T-cell (primary cell): ENCODE measurements around the gene PRPS1. TPM values are rescaled to one million over a fixed set of nuclear protein-coding genes. Genes with fewer than 3 reads are reported as not detected.
A peak's percentile ranks its signal among the peaks of the same experiment; 100 is the strongest.
"Not testable (repeated sequence)": the region's sequence is repeated elsewhere in the genome, so short reads cannot be mapped to it uniquely, and the experiment has no call there.

Experiments
- ATAC-seq, 4 experiments: fragments of 200-7000 bp in 3 of 4; fragments of 150-1000 bp in 1 of 4; cut with Tn5 transposase; replicated peaks in 1 of 4; 1 replicate in 3 of 4; 2 replicates in 1 of 4; pipeline ENCODE4 v1.10.0; 2021; ENCODE audit warnings: moderate library complexity in 3 of 4, mild to moderate bottlenecking in 2 of 4, moderate number of reproducible peaks in 1 of 4
- CTCF ChIA-PET, 2 donors: fragments of 300-600 bp; sonication (Branson Sonifier 250); formaldehyde crosslinking; loops; one replicate each; lab custom pipeline; 2022; ENCODE audit warnings: antibody characterized with exemption in 2 of 2; lab: Charles Lee
- POLR2A ChIA-PET, 2 donors: fragments of 300-600 bp; sonication (Branson Sonifier 250); formaldehyde crosslinking; loops; one replicate each; lab custom pipeline; 2022; ENCODE audit warnings: antibody characterized with exemption in 2 of 2; lab: Charles Lee
- DNase-seq, 35 experiments: peaks; one replicate each; pipeline versions ENCODE4 v3.0.0 to v3.0.0-alpha.2; 2013 to 2023
- H3K27ac ChIP-seq: one replicate; pipeline ENCODE4 v1.5.1; 2013; ENCODE audit warnings: low read length
- H3K27me3 ChIP-seq, 2 experiments: replicated peaks in 1 of 2; 1 replicate in 1 of 2; 2 replicates in 1 of 2; pipeline versions ENCODE4 v1.6.1 to v1.7.0; 2013; ENCODE audit warnings: low read length in 1 of 2, mixed read lengths in 1 of 2; ENCODE audit not compliant: control insufficient read depth in 2 of 2, insufficient read depth in 2 of 2; ENCODE audit errors: extremely low read depth in 1 of 2
- H3K36me3 ChIP-seq, 2 donors: 1 replicate in 1 of 2; 2 replicates in 1 of 2; pipeline versions ENCODE4 v1.6.1 to v1.7.0; 2013; ENCODE audit warnings: low read length in 1 of 2; ENCODE audit not compliant: control insufficient read depth in 2 of 2, insufficient read depth in 1 of 2; ENCODE audit errors: extremely low read depth in 1 of 2
- H3K4me1 ChIP-seq, 2 experiments: 1 replicate in 1 of 2; 2 replicates in 1 of 2; pipeline versions ENCODE4 v1.6.1 to v1.7.0; 2013; ENCODE audit warnings: low read length in 2 of 2, mixed read lengths in 1 of 2; ENCODE audit not compliant: insufficient read depth in 2 of 2, control insufficient read depth in 1 of 2; ENCODE audit errors: extremely low read depth in 1 of 2
- H3K4me3 ChIP-seq, 2 donors: 1 replicate in 1 of 2; 2 replicates in 1 of 2; pipeline versions ENCODE4 v1.5.1 to v1.7.0; 2013; ENCODE audit warnings: mild to moderate bottlenecking in 2 of 2, low read length in 1 of 2, moderate library complexity in 1 of 2; ENCODE audit not compliant: control insufficient read depth in 1 of 2; ENCODE audit errors: extremely low read depth in 1 of 2
- H3K9me3 ChIP-seq: 2 replicates; pipeline ENCODE4 v1.7.0; 2013
- H3K27ac Mint-ChIP-seq, 2 donors: one replicate each; pipeline ENCODE4 v1.8.0; 2020 to 2021; ENCODE audit warnings: mild to moderate bottlenecking in 2 of 2, mixed read lengths in 2 of 2
- H3K27me3 Mint-ChIP-seq, 2 donors: one replicate each; pipeline ENCODE4 v1.8.0; 2021 to 2022; ENCODE audit warnings: mixed read lengths in 2 of 2
- H3K36me3 Mint-ChIP-seq: one replicate; pipeline ENCODE4 v1.8.0; 2021; ENCODE audit warnings: mixed read lengths
- H3K4me1 Mint-ChIP-seq, 3 donors: one replicate each; pipeline ENCODE4 v1.8.0; 2020 to 2022; ENCODE audit warnings: mixed read lengths in 3 of 3, mild to moderate bottlenecking in 1 of 3
- H3K4me3 Mint-ChIP-seq, 3 donors: one replicate each; pipeline ENCODE4 v1.8.0; 2020 to 2022; ENCODE audit warnings: mild to moderate bottlenecking in 3 of 3, mixed read lengths in 3 of 3, moderate library complexity in 3 of 3
- H3K9me3 Mint-ChIP-seq, 3 donors: one replicate each; pipeline ENCODE4 v1.8.0; 2020 to 2022; ENCODE audit warnings: mixed read lengths in 3 of 3
- WGBS: methylation state at CpG from one replicate; pipeline ENCODE4 v1.1.5; 2013; ENCODE audit warnings: missing lambda C conversion rate; ENCODE audit not compliant: insufficient coverage; 5-methylcytosine and 5-hydroxymethylcytosine counted together
- total RNA-seq, 35 experiments: library from RNA in 6 of 35; stranded (reverse) in 6 of 35; fragments of 120-200 nt in 1 of 35; gene quantifications; one replicate each; pipeline versions ENCODE4 v1.2.1 to v1.2.4 and lab custom pipeline; 2013 to 2026

The PRPS1 gene
- total RNA-seq, 5 donors from 2014 or later (not counting 1 experiment from before 2014, with no cell fraction given), result 57.9 to 74.0 (median 60.7) TPM

DNA sequence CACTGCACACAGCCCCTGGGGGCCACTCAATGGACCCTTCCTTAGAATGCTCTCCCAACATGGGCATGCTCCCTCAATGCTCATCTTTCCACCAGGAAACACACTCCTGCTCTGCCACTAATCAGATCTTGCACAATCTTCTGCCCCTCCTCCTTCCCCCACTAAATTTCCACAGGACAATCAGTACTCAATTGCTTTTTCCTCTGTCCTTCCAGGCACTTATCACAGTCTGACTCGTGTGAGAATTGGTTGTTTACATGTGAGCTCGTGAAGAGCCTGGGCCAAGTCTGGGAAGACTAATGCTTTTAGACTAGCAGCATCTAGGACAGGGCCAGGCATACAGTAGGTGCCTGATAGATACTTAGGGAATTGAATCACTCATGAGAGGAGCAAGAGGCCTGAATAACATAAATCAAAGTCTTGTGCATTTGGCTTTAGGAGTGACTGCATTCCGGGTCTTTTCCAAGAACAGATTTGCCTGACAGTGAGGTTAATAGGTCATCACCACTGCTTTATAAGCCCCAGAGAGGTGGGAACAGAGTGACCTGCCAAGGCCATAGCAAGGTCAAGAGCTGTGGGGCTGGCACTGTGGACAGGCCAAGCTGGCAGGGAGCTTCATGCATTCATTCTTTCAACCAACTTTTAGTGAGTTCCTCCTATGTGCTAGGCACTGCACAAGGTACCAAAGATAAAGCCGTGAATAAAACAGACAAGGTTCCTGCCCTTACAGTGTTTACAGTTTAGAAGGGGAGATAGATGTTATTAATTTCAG is 55.0 kb downstream of the PRPS1 start:
- no peaks in the 10 kb centered on the region for H3K27me3 ChIP-seq
- CTCF ChIA-PET, result interaction anchor here in 1 of 2 donors (1.0 kb wide), 1 partner anchor 19 kb away, joined by 3 read pairs; no protein-coding TSS in a partner anchor
- no peaks in the 10 kb centered on the region for H3K9me3 ChIP-seq
- peaks cover 4 to 40% of the 10 kb centered on the region in 2 experiments for H3K4me1 ChIP-seq
- H3K4me3 Mint-ChIP-seq, result no peak overlapping the region
- no peaks in the 10 kb centered on the region for H3K36me3 Mint-ChIP-seq
- ATAC-seq, result no peak
- H3K9me3 Mint-ChIP-seq, result no peaks in the 10 kb centered on the region
- DNase-seq, result no peak
- H3K4me1 Mint-ChIP-seq, result peaks cover 55 to 69% (median 66%) of the 10 kb centered on the region in 3 donors
- no peaks in the 10 kb centered on the region for H3K36me3 ChIP-seq
- H3K27ac Mint-ChIP-seq, result no peak overlapping the region
- POLR2A ChIA-PET, result interaction anchor here in 1 of 2 donors (0.6 to 0.8 kb wide), 2 partner anchors 14 to 16 kb away, joined by 3 to 4 read pairs; no protein-coding TSS in a partner anchor
- H3K4me3 ChIP-seq, result no peak overlapping the region
- no peak overlapping the region for H3K27ac ChIP-seq
- peaks cover 0 to 7% of the 10 kb centered on the region in 2 donors for H3K27me3 Mint-ChIP-seq
- WGBS, result 100% methylated on average over 1 of the region's 4 CpGs

DNA sequence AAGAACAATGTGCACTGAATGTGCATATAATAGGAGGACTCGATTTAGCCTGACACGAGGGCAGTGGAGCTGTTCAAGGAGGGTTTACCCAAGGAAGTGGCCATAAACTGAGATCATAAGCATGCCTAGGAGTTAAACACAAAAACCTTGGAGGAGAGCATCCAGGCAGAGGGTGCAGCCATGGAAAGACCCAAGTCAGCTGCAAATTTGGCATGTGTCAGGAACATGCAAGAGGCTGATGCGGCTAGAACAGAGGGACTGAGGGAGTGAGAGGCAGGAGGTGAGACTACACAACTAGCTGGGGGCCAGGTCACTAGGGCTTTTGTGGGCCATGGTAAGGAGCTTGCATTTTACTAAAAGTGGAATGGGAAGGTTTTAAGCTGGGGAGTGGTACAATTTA is 55.6 kb downstream of the PRPS1 start:
- CTCF ChIA-PET, result no interaction called here
- H3K27ac ChIP-seq, result no peak overlapping the region
- peak overlapping the region; percentile 62 to 79 for H3K27ac Mint-ChIP-seq
- H3K9me3 Mint-ChIP-seq, result no peaks in the 10 kb centered on the region
- DNase-seq (no peak), ATAC-seq (no peak)
- H3K4me3 Mint-ChIP-seq, result no peak overlapping the region
- no peak overlapping the region for H3K4me3 ChIP-seq
- H3K36me3 ChIP-seq, result no peaks in the 10 kb centered on the region
- H3K36me3 Mint-ChIP-seq, result no peaks in the 10 kb centered on the region
- peaks cover 3 to 34% of the 10 kb centered on the region in 2 experiments for H3K4me1 ChIP-seq
- H3K27me3 Mint-ChIP-seq, result peaks cover 0 to 7% of the 10 kb centered on the region in 2 donors
- WGBS, result 94% methylated on average over 2 of the region's 3 CpGs
- POLR2A ChIA-PET, result interaction anchor here in 1 of 2 donors (0.6 to 0.8 kb wide), 2 partner anchors 14 to 15 kb away, joined by 3 to 4 read pairs; no protein-coding TSS in a partner anchor
- H3K4me1 Mint-ChIP-seq, result peaks cover 48 to 64% (median 60%) of the 10 kb centered on the region in 3 donors
- no peaks in the 10 kb centered on the region for H3K9me3 ChIP-seq
- no peaks in the 10 kb centered on the region for H3K27me3 ChIP-seq

- H3K36me3 ChIP-seq, result no peaks in the 10 kb centered on the region
- WGBS, result no CpG with 5 or more reads among the region's 5 CpGs
- H3K9me3 ChIP-seq, result no peaks in the 10 kb centered on the region
- DNase-seq (peak in 1 of 35 experiments; percentile 12), ATAC-seq (peak; percentile 23 to 49 (median 26))
- no peaks in the 10 kb centered on the region for H3K27me3 ChIP-seq
- Mint-ChIP-seq H3K4me3 (no peak overlapping the region), H3K4me1 (peaks cover 39 to 54% (median 49%) of the 10 kb centered on the region in 3 donors), H3K27ac (peak overlapping the region in 1 of 2 donors; percentile 11), H3K9me3 (no peaks in the 10 kb centered on the region), H3K27me3 (peaks cover 0 to 7% of the 10 kb centered on the region in 2 donors), H3K36me3 (no peaks in the 10 kb centered on the region)
- H3K4me1 ChIP-seq, result peaks cover 3 to 23% of the 10 kb centered on the region in 2 experiments
- ChIA-PET POLR2A (no interaction called here), CTCF (interaction anchor here in 1 of 2 donors (0.5 to 0.8 kb wide), 2 partner anchors 32 to 224 kb away, joined by 3 read pairs; no protein-coding TSS in a partner anchor)
- H3K27ac ChIP-seq, result no peak overlapping the region
- no peak overlapping the region for H3K4me3 ChIP-seq
Measured at GRCh38 chrX:107684956-107685385, 56.7 kb downstream of the PRPS1 start.

GRCh38 chrX:107685586-107685985 is 57.3 kb downstream of the PRPS1 start:
- Mint-ChIP-seq H3K27ac (peak overlapping the region in 1 of 2 donors; percentile 22), H3K4me1 (peaks cover 33 to 48% (median 45%) of the 10 kb centered on the region in 3 donors)
- H3K4me1 ChIP-seq, result peaks cover 3 to 23% of the 10 kb centered on the region in 2 experiments
- H3K36me3 ChIP-seq, H3K9me3 ChIP-seq, H3K36me3 Mint-ChIP-seq, CTCF ChIA-PET, H3K9me3 Mint-ChIP-seq, H3K27me3 ChIP-seq, H3K4me3 Mint-ChIP-seq, H3K27ac ChIP-seq, H3K4me3 ChIP-seq, DNase-seq, H3K27me3 Mint-ChIP-seq, POLR2A ChIA-PET, ATAC-seq: not testable (repeated sequence)
- WGBS, result 100% methylated on average over 3 of the region's 9 CpGs

GRCh38 chrX:107686026-107686425 is 57.7 kb downstream of the PRPS1 start:
- H3K27me3 ChIP-seq, result no peaks in the 10 kb centered on the region
- Mint-ChIP-seq H3K36me3 (no peaks in the 10 kb centered on the region), H3K9me3 (no peaks in the 10 kb centered on the region), H3K4me1 (peaks cover 31 to 44% (median 41%) of the 10 kb centered on the region in 3 donors), H3K27me3 (peaks cover 0 to 7% of the 10 kb centered on the region in 2 donors), H3K27ac (peak overlapping the region; percentile 19 to 22), H3K4me3 (no peak overlapping the region)
- POLR2A ChIA-PET, result no interaction called here
- no CpG with 5 or more reads among the region's 3 CpGs for WGBS
- DNase-seq (no peak), ATAC-seq (no peak)
- H3K27ac ChIP-seq, result no peak overlapping the region
- H3K4me3 ChIP-seq, result no peak overlapping the region
- H3K4me1 ChIP-seq, result peaks cover 3 to 23% of the 10 kb centered on the region in 2 experiments
- H3K9me3 ChIP-seq, result no peaks in the 10 kb centered on the region
- no peaks in the 10 kb centered on the region for H3K36me3 ChIP-seq
- CTCF ChIA-PET, result no interaction called here

- H3K36me3 Mint-ChIP-seq, result no peaks in the 10 kb centered on the region
- H3K4me1 Mint-ChIP-seq, result peaks cover 31 to 44% (median 41%) of the 10 kb centered on the region in 3 donors
- no peaks in the 10 kb centered on the region for H3K9me3 Mint-ChIP-seq
- Histone ChIP-seq H3K27me3 (no peaks in the 10 kb centered on the region), H3K27ac (no peak overlapping the region), H3K4me3 (no peak overlapping the region), H3K4me1 (peaks cover 3 to 23% of the 10 kb centered on the region in 2 experiments), H3K9me3 (no peaks in the 10 kb centered on the region), H3K36me3 (no peaks in the 10 kb centered on the region)
- no CpG with 5 or more reads among the region's 3 CpGs for WGBS
- H3K27me3 Mint-ChIP-seq, result peaks cover 0 to 7% of the 10 kb centered on the region in 2 donors
- no peak overlapping the region for H3K27ac Mint-ChIP-seq
- DNase-seq, result no peak
- no peak for ATAC-seq
- ChIA-PET POLR2A (no interaction called here), CTCF (no interaction called here)
- no peak overlapping the region for H3K4me3 Mint-ChIP-seq
Measured at GRCh38 chrX:107686792-107687191, 58.5 kb downstream of the PRPS1 start.
